ENCODE measurements around the gene RGS4.

DNA sequence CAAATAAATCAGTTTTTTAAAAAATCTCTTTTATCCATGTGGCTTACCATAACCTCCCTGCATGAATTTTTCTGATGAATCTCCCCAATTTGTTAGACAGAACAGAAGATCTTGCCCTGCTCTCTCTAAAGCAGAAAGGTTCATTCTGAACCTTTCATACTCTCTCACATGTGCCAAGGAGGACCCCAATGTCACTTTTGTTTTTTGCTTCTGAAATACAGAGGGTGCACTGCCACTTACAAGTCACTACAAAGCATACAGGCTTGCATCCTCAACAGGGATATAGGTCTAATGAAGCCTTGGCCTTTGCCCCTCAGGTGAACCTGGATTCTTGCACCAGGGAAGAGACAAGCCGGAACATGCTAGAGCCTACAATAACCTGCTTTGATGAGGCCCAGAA is 4.8 kb downstream of the RGS4 start:
- TF ChIP-seq, protein P1, sequence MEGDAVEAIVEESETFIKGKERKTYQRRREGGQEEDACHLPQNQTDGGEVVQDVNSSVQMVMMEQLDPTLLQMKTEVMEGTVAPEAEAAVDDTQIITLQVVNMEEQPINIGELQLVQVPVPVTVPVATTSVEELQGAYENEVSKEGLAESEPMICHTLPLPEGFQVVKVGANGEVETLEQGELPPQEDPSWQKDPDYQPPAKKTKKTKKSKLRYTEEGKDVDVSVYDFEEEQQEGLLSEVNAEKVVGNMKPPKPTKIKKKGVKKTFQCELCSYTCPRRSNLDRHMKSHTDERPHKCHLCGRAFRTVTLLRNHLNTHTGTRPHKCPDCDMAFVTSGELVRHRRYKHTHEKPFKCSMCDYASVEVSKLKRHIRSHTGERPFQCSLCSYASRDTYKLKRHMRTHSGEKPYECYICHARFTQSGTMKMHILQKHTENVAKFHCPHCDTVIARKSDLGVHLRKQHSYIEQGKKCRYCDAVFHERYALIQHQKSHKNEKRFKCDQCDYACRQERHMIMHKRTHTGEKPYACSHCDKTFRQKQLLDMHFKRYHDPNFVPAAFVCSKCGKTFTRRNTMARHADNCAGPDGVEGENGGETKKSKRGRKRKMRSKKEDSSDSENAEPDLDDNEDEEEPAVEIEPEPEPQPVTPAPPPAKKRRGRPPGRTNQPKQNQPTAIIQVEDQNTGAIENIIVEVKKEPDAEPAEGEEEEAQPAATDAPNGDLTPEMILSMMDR (conservative IDR thresholded peaks at IDR 0.05 in 1 of 2, IDR thresholded peaks at IDR 0.05 in 1 of 2; ENCODE audit: low read depth in 1 of 2, low read length in 2 of 2) = no peak
- no peak for TF ChIP-seq EZH2 (IDR thresholded peaks at IDR 0.05; ENCODE audit: low read length, missing control alignments)
